GM12878 (cell line): Measurements from ENCODE around the gene AHNAK. TPM values are rescaled to one million over a fixed set of nuclear protein-coding genes. Genes with fewer than 3 reads are reported as not detected.
A peak's percentile ranks its signal among the peaks of the same experiment; 100 is the strongest.

Experiments
- PRDM15 ChIP-seq: fragments of 450-650 bp; formaldehyde crosslinking; IDR thresholded peaks from 2 replicates; pipeline ENCODE4 v1.4.0; 2020; ENCODE audit warnings: mild to moderate bottlenecking, moderate library complexity
- REST ChIP-seq: IDR thresholded peaks from 2 replicates; pipeline ENCODE4 v1.6.1; 2012; ENCODE audit warnings: mild to moderate bottlenecking, low read depth, low read length
- SREBF2 ChIP-seq: IDR thresholded peaks from 2 replicates; pipeline ENCODE4 v1.6.1; 2012; ENCODE audit warnings: mild to moderate bottlenecking, low read length
- polyA plus RNA-seq, 11 experiments: library from polyadenylated mRNA; depleted of rRNA in 4 of 11; unstranded in 6 of 11; stranded (reverse) in 5 of 11; fragments of >200 nt; fragmentation: Nextera tagmentation in 4 of 11; fragmentation: Illumina TruSeq in 1 of 11; extraction: Ambion mirVana in 4 of 11; extraction: Trizol in 1 of 11; gene quantifications; 1 replicate in 1 of 11; 2 replicates in 10 of 11; pipeline versions ENCODE4 v1.2.1 to v1.2.3, GENCODE V29; 2011 to 2016; ENCODE audit warnings: inconsistent platforms in 2 of 11, missing spikeins in 2 of 11, low read depth in 1 of 11
- total RNA-seq, 4 experiments: library from RNA; depleted of rRNA in 3 of 4; stranded (reverse); fragments of >200 nt in 3 of 4; fragmentation: Illumina TruSeq in 1 of 4; extraction: Trizol in 1 of 4; gene quantifications; 2 replicates each; pipeline versions ENCODE4 v1.2.1 to v1.2.3, GENCODE V29; 2013 to 2021

The AHNAK gene
- total and polyA plus RNA-seq, 10 of the 15 experiments (the other 5 are each of a cell fraction or from before 2014, with no cell fraction given): 0.76 to 90.3 (median 19.4) TPM

GRCh38 chr11:62591448-62592145 is 45.0 kb upstream of the AHNAK start, which contains the start of gene TUT1 (continued):
- no peak for TF ChIP-seq PRDM15 (CRISPR knock-in tag)
- TF ChIP-seq REST: peak; percentile 75
- peak; percentile 65; the same call in 1 of the 2 replicates for TF ChIP-seq SREBF2
- TF ChIP-seq, all 136 proteins: peak for 82
